Panc1 (cell line): ENCODE data around the gene ITGA11. TPM values are rescaled to one million over a fixed set of nuclear protein-coding genes. Genes with fewer than 3 reads are reported as not detected.

Experiments used
- ATAC-seq: fragments of 200-7000 bp; cut with Tn5 transposase; 2 replicates; pipeline ENCODE4 v1.9.1; 2020; ENCODE audit warnings: mild to moderate bottlenecking, moderate library complexity
- BruUV-seq: library from RNA; stranded (reverse); fragments of 400-500 nt; replicated peaks from 2 replicates; lab custom pipeline; 2021; lab: Mats Ljungman, UMichigan
- CTCF ChIA-PET: fragments of 300-600 bp; sonication (Branson Sonifier 250); formaldehyde crosslinking; loops from one replicate; lab custom pipeline; 2022; ENCODE audit warnings: antibody characterized with exemption; lab: Charles Lee
- POLR2A ChIA-PET: fragments of 300-600 bp; sonication (Branson Sonifier 250); formaldehyde crosslinking; loops from one replicate; lab custom pipeline; 2022; ENCODE audit warnings: antibody characterized with exemption; lab: Charles Lee
- DNase-seq: peaks from one replicate; pipeline ENCODE4 v3.0.0-alpha.2; 2010; ENCODE audit warnings: low read depth, low spot score
- H3K27ac ChIP-seq: 2 replicates; pipeline ENCODE4 v1.5.1; 2011; ENCODE audit warnings: mild to moderate bottlenecking, low read length, inconsistent platforms
- H3K27me3 ChIP-seq: fragments of 200-500 bp; sonication (Bioruptor generic); 2 replicates; pipeline ENCODE4 v1.6.0; 2014; ENCODE audit warnings: low read length, inconsistent platforms; ENCODE audit not compliant: control insufficient read depth, insufficient read depth
- H3K36me3 ChIP-seq: fragments of 200-500 bp; sonication (Bioruptor generic); 2 replicates; pipeline ENCODE4 v1.5.1; 2014; ENCODE audit warnings: inconsistent platforms, mild to moderate bottlenecking, low read length, moderate library complexity; ENCODE audit not compliant: control insufficient read depth, insufficient read depth
- H3K4me1 ChIP-seq: 2 replicates; pipeline ENCODE4 v1.5.1; 2011; ENCODE audit warnings: inconsistent platforms, mild to moderate bottlenecking, low read length, moderate library complexity; ENCODE audit not compliant: control insufficient read depth, insufficient read depth
- H3K4me3 ChIP-seq, 2 experiments: 2 replicates each; pipeline ENCODE4 v1.5.1; 2011 to 2012; ENCODE audit warnings: low read depth in 2 of 2, low read length in 2 of 2, mild to moderate bottlenecking in 2 of 2, inconsistent platforms in 1 of 2, moderate library complexity in 1 of 2
- H3K9me3 ChIP-seq: fragments of 200-500 bp; sonication (Bioruptor generic); 2 replicates; pipeline ENCODE4 v1.5.1; 2014; ENCODE audit warnings: low read depth, mild to moderate bottlenecking, inconsistent platforms, low read length, moderate library complexity; ENCODE audit not compliant: control insufficient read depth, insufficient read depth
- CTCF ChIP-seq: fragments of 450-650 bp; IDR thresholded peaks from 2 replicates; pipeline ENCODE4 v1.5.1; 2017; ENCODE audit warnings: mild to moderate bottlenecking
- POLR2AphosphoS5 ChIP-seq: IDR thresholded peaks from 2 replicates; pipeline ENCODE4 v1.6.1; 2012; ENCODE audit warnings: mild to moderate bottlenecking, low read depth, low read length, moderate library complexity
- REST ChIP-seq, 2 experiments: IDR thresholded peaks; 2 replicates each; pipeline ENCODE4 v1.6.1; 2011 to 2012; ENCODE audit warnings: low read depth in 2 of 2, control low read depth in 1 of 2, low read length in 1 of 2, mild to moderate bottlenecking in 1 of 2, moderate library complexity in 1 of 2; ENCODE audit not compliant: insufficient read depth in 1 of 2
- SIN3A ChIP-seq: IDR thresholded peaks from 2 replicates; pipeline ENCODE4 v1.6.1; 2012; ENCODE audit warnings: low read depth, mild to moderate bottlenecking, low read length, moderate library complexity, borderline replicate concordance; ENCODE audit not compliant: insufficient read depth
- TCF7L2 ChIP-seq: IDR thresholded peaks from 2 replicates; pipeline ENCODE4 v1.6.1; 2011; ENCODE audit warnings: mild to moderate bottlenecking, low read depth, low read length, inconsistent platforms
- in situ Hi-C: cut with HindIII; loops from 2 replicates; pipeline ENCODE4 v1.10.0; 2016; ENCODE audit warnings: low sequenced_read_pairs, low pct_unique_long_range_greater_than_20kb
- intact Hi-C: fragments of 100-400 bp; cut with micrococcal nuclease; formaldehyde crosslinking; loops from one replicate; pipeline ENCODE4 v1.10.0; 2022; ENCODE audit not compliant: unreplicated experiment
- total RNA-seq: library from RNA; stranded (reverse); gene quantifications from one replicate; pipeline ENCODE4 v1.2.1, GENCODE V29; 2021; ENCODE audit not compliant: unreplicated experiment

ITGA11 gene
- total RNA-seq, 1 experiment from 2014 or later = 0.28 TPM

DNA sequence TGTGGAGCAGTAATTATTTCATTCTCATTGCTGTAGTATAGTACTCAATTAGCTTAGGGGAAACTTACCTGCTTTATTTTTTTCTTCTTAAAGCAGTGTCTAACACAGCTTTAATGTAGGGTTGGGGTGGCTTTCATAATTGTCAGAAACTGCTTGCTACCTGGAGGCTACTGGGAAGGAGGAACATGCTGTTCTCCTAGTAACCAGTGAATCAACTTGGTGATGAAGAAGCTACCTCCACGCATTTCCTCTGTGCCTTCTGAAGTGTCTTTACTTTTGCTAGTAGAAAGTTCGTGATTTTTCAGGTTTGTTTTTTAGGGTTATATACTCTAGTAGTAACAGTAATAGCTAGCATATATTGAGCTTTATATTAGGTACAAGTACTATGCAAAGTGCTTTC lies 142.9 kb downstream of the ITGA11 start:
- H3K4me3 ChIP-seq = no peak overlapping the region
- no peaks in the 10 kb centered on the region for H3K9me3 ChIP-seq
- intact Hi-C loops (no loop called here), in situ Hi-C loops (no loop called here)
- TF ChIP-seq TCF7L2 (no peak), POLR2AphosphoS5 (no peak), SIN3A (no peak), CTCF (no peak), REST (IDR thresholded peaks at IDR 0.05; ENCODE audit: insufficient read depth in 1 of 2, low read depth in 2 of 2, low read length in 1 of 2) (no peak)
- DNase-seq = no peak
- peaks cover 20% of the 10 kb centered on the region for H3K36me3 ChIP-seq
- ChIA-PET CTCF (no interaction called here), POLR2A (no interaction called here)
- H3K4me1 ChIP-seq = no peaks in the 10 kb centered on the region
- H3K27ac ChIP-seq = no peak overlapping the region
- no peak for ATAC-seq
- BruUV-seq = no TSS peak
- no peaks in the 10 kb centered on the region for H3K27me3 ChIP-seq

GRCh38 chr15:68286256-68286655 lies 145.7 kb downstream of the ITGA11 start:
- DNase-seq (no peak), ATAC-seq (no peak)
- peaks cover 7% of the 10 kb centered on the region; the same call in 1 of the 2 replicates for H3K4me1 ChIP-seq
- TF ChIP-seq REST (IDR thresholded peaks at IDR 0.05; ENCODE audit: insufficient read depth in 1 of 2, low read depth in 2 of 2, low read length in 1 of 2) (no peak), CTCF (no peak), SIN3A (no peak), POLR2AphosphoS5 (no peak), TCF7L2 (no peak)
- H3K27me3 ChIP-seq = no peaks in the 10 kb centered on the region
- in situ Hi-C loops = no loop called here
- no TSS peak for BruUV-seq
- no peak overlapping the region for H3K4me3 ChIP-seq
- POLR2A ChIA-PET = no interaction called here
- H3K9me3 ChIP-seq = no peaks in the 10 kb centered on the region
- peaks cover 6% of the 10 kb centered on the region; the same call in 1 of the 2 replicates for H3K36me3 ChIP-seq
- CTCF ChIA-PET = no interaction called here
- no peak overlapping the region for H3K27ac ChIP-seq
- intact Hi-C loops = no loop called here
